Activated effector memory CD4-positive, alpha-beta T cell treated with Interleukin-2 at 50 U/mL for 16 hours (primary cell): ENCODE data around the gene DUSP28.
"Not testable (repeated sequence)": the region's sequence is repeated elsewhere in the genome, so short reads cannot be mapped to it uniquely, and the experiment has no call there.

Source experiments
- DNase-seq: peaks from one replicate; pipeline ENCODE4 v3.0.0-alpha.2; 2020

The DUSP28 gene

GRCh38 chr2:240561325-240561971 is 1.3 kb downstream of the DUSP28 start:
- DNase-seq, result no peak

GRCh38 chr2:240563231-240563630 is 3.1 kb downstream of the DUSP28 start:
- not testable (repeated sequence) for DNase-seq

- no peak for DNase-seq
Measured at GRCh38 chr2:240563951-240564560, 3.9 kb downstream of the DUSP28 start.

GRCh38 chr2:240564561-240565332 is 4.6 kb downstream of the DUSP28 start:
- DNase-seq, result no peak

- DNase-seq, result peak; percentile 92
Measured at GRCh38 chr2:240565333-240566202, 5.4 kb downstream of the DUSP28 start.

- DNase-seq, result peak; percentile 95
Measured at GRCh38 chr2:240566203-240567136, 6.3 kb downstream of the DUSP28 start.

GRCh38 chr2:240567137-240567871 is 7.1 kb downstream of the DUSP28 start:
- peak; percentile 33 for DNase-seq

GRCh38 chr2:240567872-240568677 is 7.9 kb downstream of the DUSP28 start, which contains the start of gene RNPEPL1:
TSS of gene RNPEPL1 (plus strand) at chr2:240568484. CDS start at chr2:240568587, 103 bp downstream.
- peak; percentile 44 for DNase-seq

- peak; percentile 54 for DNase-seq
Measured at GRCh38 chr2:240568678-240569522, 8.7 kb downstream of the DUSP28 start.

- no peak for DNase-seq
Measured at GRCh38 chr2:240569523-240569997, 9.4 kb downstream of the DUSP28 start.

GRCh38 chr2:240569998-240570530 is 9.9 kb downstream of the DUSP28 start:
- DNase-seq, result no peak

GRCh38 chr2:240570531-240571313 is 10.6 kb downstream of the DUSP28 start:
- DNase-seq, result no peak

GRCh38 chr2:240571314-240571973 is 11.3 kb downstream of the DUSP28 start:
- DNase-seq, result no peak

- no peak for DNase-seq
Measured at GRCh38 chr2:240572141-240573031, 12.2 kb downstream of the DUSP28 start.

GRCh38 chr2:240573071-240573515 is 12.9 kb downstream of the DUSP28 start:
- no peak for DNase-seq
